Measurements from ENCODE around the gene GBA2.

- TF ChIP-seq CTCF (IDR thresholded peaks at IDR 0.05) (no peak), POLR2A (IDR thresholded peaks at IDR 0.05) (no peak)
Measured at GRCh38 chr9:35698231-35698630, 50.8 kb downstream of the GBA2 start.

Data from right lobe of liver (tissue), 4 donors.